ENCODE measurements around the gene TCERG1L.

DNA sequence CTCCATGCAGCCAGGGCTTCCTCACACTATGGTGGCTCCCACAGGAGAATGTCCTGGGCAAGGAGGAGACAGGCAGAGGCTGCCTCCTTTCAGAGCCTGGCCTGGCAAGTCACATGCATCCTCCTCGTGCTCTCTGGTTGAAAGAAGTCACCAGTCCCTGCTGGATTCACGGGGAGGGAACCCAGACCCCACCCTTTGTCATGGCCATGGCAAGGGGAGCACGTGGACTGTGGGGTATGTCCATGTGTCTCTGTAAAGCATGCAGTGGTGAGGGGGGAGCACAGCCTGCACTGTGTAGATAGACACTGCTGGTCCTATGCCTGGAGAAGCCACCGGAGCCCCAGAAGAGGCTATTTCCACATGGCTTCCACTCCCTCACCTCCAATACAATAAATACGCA, 225.0 kb downstream of the TCERG1L start:
- TF ChIP-seq EP300 (IDR thresholded peaks at IDR 0.05; ENCODE audit: borderline replicate concordance) (no peak), RAD21 (IDR thresholded peaks at IDR 0.05; ENCODE audit: low read depth) (no peak), CEBPB (IDR thresholded peaks at IDR 0.05) (no peak), TAF1 (IDR thresholded peaks at IDR 0.05; ENCODE audit: low read depth) (no peak), YY1 (IDR thresholded peaks at IDR 0.05; ENCODE audit: low read depth) (no peak), CREB1 (IDR thresholded peaks at IDR 0.05; ENCODE audit: low read depth) (no peak), EGR1 (IDR thresholded peaks at IDR 0.05) (no peak), FOXM1 (IDR thresholded peaks at IDR 0.05; ENCODE audit: borderline replicate concordance, low read depth) (no peak), TEAD4 (IDR thresholded peaks at IDR 0.05) (no peak), TCF12 (IDR thresholded peaks at IDR 0.05; ENCODE audit: low read depth) (no peak), ZBTB7A (IDR thresholded peaks at IDR 0.05; ENCODE audit: low read depth) (no peak)
- TF ChIP-seq, protein P1, sequence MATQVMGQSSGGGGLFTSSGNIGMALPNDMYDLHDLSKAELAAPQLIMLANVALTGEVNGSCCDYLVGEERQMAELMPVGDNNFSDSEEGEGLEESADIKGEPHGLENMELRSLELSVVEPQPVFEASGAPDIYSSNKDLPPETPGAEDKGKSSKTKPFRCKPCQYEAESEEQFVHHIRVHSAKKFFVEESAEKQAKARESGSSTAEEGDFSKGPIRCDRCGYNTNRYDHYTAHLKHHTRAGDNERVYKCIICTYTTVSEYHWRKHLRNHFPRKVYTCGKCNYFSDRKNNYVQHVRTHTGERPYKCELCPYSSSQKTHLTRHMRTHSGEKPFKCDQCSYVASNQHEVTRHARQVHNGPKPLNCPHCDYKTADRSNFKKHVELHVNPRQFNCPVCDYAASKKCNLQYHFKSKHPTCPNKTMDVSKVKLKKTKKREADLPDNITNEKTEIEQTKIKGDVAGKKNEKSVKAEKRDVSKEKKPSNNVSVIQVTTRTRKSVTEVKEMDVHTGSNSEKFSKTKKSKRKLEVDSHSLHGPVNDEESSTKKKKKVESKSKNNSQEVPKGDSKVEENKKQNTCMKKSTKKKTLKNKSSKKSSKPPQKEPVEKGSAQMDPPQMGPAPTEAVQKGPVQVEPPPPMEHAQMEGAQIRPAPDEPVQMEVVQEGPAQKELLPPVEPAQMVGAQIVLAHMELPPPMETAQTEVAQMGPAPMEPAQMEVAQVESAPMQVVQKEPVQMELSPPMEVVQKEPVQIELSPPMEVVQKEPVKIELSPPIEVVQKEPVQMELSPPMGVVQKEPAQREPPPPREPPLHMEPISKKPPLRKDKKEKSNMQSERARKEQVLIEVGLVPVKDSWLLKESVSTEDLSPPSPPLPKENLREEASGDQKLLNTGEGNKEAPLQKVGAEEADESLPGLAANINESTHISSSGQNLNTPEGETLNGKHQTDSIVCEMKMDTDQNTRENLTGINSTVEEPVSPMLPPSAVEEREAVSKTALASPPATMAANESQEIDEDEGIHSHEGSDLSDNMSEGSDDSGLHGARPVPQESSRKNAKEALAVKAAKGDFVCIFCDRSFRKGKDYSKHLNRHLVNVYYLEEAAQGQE (IDR thresholded peaks at IDR 0.05; ENCODE audit: low read depth): no peak
- TF ChIP-seq, protein P2, sequence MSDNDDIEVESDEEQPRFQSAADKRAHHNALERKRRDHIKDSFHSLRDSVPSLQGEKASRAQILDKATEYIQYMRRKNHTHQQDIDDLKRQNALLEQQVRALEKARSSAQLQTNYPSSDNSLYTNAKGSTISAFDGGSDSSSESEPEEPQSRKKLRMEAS (IDR thresholded peaks at IDR 0.05): no peak
- TF ChIP-seq, protein P3, sequence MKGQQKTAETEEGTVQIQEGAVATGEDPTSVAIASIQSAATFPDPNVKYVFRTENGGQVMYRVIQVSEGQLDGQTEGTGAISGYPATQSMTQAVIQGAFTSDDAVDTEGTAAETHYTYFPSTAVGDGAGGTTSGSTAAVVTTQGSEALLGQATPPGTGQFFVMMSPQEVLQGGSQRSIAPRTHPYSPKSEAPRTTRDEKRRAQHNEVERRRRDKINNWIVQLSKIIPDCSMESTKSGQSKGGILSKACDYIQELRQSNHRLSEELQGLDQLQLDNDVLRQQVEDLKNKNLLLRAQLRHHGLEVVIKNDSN (IDR thresholded peaks at IDR 0.05): no peak
